GM18909 (cell line): ENCODE measurements around the gene LIFR.

Experiments
- ATAC-seq: cut with Tn5 transposase; IDR thresholded peaks from one replicate; pipeline ENCODE4 v1.9.1; 2021; ENCODE audit warnings: mild to moderate bottlenecking; ENCODE audit not compliant: unreplicated experiment, poor library complexity

The LIFR gene

DNA sequence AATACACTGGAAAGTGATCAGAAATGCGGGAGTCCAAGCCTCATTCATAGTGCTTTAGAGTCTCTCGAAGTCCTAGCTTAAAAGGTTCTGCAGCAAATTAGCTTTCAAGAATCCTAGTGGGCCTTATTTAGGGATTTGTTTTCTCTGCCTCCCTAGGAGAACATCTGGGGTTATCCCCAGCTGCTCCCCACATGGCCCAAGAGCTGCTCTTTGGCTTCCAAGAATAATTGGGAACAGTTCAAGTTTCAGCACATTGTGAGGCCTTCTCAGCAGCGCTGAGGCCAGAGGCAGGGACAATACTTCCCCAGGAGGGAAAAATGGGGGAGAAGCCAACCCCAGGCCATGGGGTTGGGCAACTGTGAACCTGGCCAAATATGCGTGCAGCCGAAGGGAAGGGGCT is 108.7 kb downstream of the LIFR start:
- no peak for ATAC-seq

DNA sequence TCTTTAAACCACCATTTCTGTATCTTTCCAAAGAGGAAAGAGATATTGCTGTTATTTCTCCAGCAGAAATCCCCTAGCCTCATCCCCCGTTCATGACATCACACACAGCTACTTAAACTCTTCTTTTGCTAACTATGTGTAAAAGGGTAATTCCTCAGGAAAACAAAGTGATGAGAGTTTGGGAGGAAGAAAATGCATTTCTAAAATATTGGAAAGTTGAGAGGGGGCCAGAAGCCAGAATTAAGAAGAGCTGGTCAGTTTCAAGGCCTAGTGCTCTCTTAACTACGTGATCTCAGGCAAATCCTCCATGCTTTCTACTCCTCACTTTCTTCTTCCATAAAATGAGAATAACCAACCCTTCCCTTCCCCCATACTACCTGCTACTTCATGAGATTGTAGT is 109.4 kb downstream of the LIFR start:
- ATAC-seq, result no peak

DNA sequence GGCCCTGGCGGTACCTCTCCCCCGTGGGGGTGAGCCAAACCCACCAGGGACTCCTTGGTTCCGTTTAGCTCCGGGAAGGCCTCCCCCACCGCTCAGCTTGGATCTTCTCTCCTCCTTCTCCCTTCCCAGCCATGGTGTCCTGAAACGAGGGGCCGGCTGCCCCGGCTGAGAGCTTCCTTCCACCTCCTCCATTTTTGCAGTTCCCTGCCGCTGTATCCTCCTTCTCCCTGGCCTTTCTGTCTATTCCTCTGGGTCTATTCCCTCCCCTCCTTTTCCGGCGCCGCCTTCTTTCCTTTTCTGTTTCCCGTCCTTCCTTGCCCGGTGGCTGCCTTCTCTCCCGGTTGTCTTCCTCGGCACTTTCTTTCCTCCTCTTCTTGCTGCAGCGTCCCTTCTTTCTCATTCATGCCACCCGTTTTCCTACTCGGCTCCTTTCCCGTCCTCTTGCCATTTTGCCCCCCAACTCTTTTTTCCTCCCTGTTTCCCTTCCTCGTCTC is 110.4 kb downstream of the LIFR start:
- no peak for ATAC-seq

DNA sequence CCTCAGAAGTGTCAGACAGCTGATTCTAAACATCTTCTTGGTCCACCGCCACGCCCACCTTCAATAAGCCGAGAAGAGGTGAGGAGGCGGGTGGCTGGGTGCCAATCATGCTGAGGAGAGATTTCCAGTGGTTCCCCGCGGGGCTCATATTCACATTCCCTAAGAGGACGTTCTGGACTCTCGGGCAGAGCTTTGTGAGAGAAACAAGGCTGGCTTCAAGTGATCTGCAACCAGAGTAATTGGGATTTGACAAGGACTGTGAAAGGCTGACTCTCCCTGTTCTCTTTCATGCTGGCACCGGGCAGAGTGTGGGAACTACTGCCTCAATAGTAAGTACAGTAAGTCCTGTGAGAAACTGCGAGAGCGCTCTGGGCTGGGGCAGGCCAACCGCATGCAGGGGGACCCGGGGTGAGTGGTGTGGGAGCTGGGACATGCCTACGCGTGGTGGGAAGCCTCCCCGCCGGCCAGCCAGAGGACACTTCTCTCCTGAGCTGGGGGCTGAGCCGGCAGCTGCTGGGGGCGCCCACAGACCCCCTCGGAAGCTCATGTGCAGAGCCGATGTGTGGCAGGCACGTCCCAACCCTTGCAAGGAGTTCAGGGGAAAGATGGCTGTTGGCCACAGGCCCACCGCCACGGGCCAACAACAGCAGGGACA is 110.9 kb downstream of the LIFR start:
- no peak for ATAC-seq

DNA sequence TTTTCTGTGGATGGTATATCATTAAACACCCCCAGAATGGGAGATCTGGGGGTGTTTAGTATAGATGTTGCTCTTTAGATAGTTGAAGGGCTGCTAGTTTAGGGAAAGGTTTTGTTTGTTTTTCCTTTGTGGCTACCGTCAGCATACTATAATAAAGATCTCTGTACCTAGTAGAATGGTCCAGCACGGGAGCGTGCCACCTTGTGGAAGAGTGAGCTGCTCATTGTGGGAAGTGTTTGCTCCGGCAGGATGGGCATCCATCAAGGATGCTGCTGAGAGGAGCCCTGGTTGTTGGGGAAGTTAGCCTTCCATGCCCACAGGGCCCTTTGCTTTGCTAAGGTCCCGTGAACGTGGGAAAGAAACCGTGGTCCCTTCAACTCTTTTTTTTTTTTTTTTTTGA is 113.1 kb downstream of the LIFR start:
- no peak for ATAC-seq

DNA sequence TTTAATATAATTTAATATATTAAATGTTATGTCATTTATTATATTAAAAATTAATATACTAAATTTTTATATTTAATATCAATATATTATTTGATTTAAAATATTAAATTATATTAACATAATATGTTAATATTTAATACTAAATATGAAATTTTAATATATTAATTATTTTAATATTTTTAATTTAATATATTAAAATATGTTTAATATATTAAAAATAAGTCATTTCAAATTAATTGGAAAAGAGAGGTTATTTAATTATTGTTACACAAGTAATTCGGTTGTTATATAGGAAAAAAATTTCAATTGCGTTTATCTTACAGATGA is 114.2 kb downstream of the LIFR start:
- ATAC-seq, result no peak

DNA sequence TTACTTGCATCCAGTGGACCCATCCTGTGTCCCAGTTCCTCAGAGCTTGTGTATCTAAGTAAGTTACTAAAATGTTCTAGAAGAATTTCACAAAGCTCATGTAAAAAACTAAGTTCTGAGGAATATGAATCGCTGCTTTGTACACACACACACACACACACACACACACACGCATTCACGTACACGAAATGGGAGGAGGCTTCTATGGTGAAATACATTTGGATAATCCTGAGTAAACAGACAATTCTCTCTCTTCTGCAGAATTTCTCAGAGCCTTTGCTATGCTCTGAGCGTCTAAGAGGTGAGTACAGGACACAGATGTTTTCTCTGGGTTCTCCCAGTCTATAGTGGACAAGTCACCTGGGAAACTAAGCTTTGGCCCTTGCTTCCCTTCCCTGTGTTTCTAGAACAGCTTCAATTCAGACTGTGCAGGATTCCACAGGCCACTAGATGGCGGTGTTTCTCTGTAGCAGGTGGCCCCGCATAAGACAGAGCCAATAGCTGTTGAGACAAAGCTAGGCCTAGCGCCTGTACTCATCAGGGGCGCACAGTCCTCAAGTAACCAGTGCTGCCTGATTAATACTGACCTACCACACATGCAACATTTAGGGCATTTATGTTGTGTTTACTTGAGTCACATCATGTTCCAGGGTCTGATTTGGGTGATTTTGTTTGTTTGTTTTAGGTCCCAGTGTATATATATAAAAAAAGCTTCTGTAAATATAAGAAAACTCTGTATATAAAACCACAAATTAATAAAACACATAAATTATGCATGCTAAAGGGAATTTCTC is 114.8 kb downstream of the LIFR start:
- ATAC-seq, result peak; percentile 99

DNA sequence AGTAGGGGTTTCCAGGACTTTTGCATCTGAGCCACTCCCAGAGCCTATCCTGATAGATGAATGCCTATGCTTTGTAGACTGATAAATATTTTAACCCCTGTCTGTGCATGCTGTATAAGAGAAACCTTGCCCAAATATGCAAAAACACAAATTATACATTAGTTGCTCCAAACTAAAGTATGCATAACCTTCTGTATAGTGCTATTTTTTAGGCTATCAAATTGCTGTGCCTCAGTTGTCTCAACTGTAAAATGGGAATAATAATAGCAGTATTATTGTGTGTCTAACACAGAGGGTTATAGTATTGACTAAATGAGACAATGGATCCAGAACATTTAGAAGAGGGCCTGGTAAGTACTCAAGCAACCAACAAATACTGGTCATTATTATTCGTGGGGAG is 117.7 kb downstream of the LIFR start:
- no peak for ATAC-seq

DNA sequence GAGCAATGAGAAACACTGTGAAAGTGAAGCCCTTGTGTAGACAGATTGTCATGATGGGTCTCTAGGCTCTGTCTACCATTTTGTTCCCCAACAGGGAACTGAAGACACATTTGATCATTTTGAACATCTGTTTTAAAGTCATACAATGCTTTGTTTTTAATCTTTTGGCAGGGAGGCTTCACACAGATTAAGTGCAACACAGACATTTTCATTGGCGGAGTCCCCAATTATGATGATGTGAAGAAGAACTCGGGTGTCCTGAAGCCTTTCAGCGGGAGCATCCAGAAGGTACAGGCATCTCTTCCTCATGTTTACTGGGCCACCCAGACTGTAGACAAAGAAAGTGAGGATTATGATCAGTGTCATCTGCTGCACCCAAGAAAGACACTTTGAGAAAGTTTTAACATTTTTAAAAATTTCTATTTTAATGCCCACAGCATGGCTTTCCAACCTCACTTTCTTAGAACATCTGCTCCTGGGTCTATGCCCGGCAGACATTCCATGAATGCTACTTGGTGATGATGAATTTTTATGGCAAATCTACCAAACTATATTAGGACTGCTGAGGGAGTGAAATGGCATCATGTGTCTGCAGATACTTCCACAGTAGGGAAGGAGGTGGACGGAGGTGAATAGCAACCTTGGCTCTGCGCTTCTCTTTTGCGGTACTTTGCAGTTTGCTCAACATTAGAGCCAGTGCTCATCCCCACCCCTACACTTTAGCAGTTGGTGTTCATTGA is 121.3 kb downstream of the LIFR start:
- no peak for ATAC-seq

DNA sequence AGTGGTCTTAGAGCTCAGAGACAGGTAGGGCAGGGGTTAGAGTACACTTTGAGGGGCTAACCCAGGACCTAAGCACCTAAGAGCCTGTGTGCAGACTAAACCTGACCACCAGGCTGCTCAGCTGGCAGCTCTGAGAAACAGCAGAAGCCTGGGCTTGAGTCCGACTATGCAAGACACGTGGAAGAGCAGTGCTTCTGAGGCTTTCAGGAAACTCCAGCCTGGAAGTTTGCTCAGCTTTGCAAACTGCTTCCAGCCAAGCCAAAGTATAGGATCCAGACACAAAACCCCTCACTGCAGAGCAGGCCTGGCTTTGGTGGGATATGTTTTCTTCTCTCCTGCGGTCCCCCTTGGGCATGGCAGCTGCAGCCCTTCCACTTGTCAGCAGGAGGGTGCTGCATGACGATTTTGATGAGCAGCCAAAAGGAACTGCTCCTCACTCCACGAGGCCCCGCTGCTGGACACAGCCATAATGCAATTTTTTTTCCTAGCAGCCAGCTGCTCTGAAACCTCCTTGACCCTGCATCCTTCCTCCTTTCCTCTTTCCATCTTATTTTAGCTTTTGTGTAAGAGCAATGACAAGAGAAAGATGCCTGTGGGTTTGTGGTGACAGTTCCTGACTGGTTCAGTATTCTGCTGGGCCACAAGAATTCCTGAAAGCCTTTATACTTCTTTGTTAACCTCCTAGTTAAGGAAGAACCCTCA is 123.1 kb downstream of the LIFR start:
- no peak for ATAC-seq

DNA sequence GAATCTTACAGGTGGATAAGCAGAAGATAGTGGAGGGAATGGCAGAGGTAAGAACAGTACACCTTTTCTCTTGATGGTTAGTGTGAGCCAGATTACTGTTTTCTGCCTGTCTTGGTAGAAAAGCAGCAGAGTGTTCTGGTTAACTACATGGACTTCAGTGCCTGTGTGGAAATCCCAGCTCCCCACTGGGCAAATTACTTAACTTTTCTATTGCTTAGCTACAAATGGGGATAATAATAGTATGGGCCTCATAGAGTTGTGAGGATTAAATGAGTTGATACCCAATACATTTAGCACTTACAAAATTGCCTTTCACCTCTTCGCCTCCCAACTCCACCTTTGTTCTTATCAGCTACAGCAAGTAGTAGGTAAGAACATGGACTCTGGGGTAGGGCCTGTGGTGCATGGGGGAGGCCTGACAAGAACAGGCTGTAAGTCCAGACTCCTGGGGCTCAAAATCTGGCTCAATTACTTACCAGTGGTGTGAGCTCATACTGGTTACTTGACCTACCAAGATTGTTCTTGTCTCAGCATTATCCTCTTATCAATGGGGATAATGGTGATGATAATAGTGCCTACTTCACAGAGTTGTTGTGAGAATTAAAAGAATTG is 125.1 kb downstream of the LIFR start:
- ATAC-seq, result no peak

DNA sequence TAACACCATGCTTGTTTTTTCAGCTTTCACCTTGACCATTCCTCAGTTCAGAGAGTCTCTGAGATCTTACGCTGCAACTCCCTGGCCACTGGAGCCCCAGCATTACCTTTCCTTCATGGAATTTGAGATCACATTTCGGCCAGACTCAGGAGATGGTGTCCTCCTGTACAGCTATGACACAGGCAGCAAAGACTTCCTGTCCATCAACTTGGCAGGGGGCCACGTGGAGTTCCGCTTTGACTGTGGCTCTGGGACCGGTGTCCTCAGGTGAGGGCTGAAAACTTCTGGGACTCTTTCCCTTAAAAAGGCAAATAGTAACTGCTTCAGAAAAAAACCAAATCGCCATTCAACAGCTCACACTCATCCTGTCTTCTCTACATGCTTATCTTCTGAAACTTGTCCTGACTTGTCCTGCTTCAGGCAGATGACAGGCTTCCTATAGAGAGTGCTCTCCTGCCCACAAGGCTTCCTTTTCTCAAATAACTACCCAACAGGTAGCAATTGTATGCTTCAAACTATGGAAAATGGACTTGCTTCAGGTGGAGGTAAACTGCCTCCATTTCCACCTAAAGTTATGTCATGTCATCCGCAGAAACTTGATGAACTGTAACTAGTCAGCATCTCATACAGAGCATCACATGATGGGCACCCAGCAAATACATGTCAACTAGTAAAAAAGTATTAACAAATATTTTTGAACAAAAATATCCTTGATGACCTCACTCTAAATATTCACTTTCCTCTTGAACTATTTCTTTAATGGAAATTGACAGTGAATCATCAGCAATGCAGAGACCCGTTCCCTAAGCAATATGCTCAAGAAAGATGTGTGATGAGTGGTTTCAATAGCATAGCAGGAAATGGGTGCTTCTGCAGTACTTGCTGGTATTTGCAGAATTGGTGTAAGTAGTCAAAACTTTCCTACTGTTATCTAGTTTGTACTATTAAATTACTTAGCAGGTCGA is 129.2 kb downstream of the LIFR start:
- ATAC-seq, result no peak

DNA sequence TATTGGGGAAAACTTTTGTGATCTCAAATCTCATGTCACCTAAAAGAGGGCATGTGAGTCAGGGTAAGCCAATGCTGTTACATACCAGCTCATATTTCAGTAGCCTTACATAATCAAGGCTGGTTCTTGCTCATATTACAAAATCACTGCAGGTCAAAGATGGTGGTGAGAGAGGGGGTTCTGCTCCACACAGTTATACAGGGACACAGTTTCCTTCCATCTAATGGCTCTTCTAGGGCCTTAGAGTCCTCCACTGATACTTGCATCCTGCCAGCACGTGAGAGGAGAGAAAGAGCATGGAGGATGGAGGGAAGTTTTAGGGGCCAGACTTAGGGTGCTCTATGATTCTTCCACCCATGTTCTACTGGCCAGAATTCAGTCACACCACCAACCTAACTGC is 130.0 kb downstream of the LIFR start:
- no peak for ATAC-seq
